ENCODE results near the gene FPGS.

GRCh38 chr9:127790094-127790855, 12.4 kb upstream of the FPGS start:
- no peak for TF ChIP-seq POLR2A (IDR thresholded peaks at IDR 0.05)
- TF ChIP-seq CTCF (IDR thresholded peaks at IDR 0.05) = no peak
- no peak for TF ChIP-seq POLR2AphosphoS5 (IDR thresholded peaks at IDR 0.05)

All from prostate gland (tissue), 2 donors.